Naive B cell (primary cell): ENCODE data around the gene WDR37. TPM values are rescaled to one million over a fixed set of nuclear protein-coding genes. Genes with fewer than 3 reads are reported as not detected.
A peak's percentile ranks its signal among the peaks of the same experiment; 100 is the strongest.
"Not testable (repeated sequence)": the region's sequence is repeated elsewhere in the genome, so short reads cannot be mapped to it uniquely, and the experiment has no call there.

Experiments used
- ATAC-seq, 2 donors: fragments of 150-1000 bp; cut with Tn5 transposase; 2 replicates each; pipeline ENCODE4 v1.10.0; 2021; ENCODE audit warnings: low read depth in 2 of 2, mild to moderate bottlenecking in 2 of 2, moderate library complexity in 2 of 2
- DNase-seq: peaks from one replicate; pipeline ENCODE4 v3.0.0; 2022
- H3K27ac Mint-ChIP-seq, 6 donors: one replicate each; pipeline ENCODE4 v1.8.0; 2020 to 2022; ENCODE audit warnings: mild to moderate bottlenecking in 6 of 6, mixed read lengths in 6 of 6, moderate library complexity in 5 of 6, inconsistent platforms in 2 of 6
- H3K27me3 Mint-ChIP-seq, 3 donors: one replicate each; pipeline ENCODE4 v1.8.0; 2021 to 2022; ENCODE audit warnings: mixed read lengths in 3 of 3, mild to moderate bottlenecking in 1 of 3
- H3K36me3 Mint-ChIP-seq, 2 donors: one replicate each; pipeline ENCODE4 v1.8.0; 2020 to 2022; ENCODE audit warnings: mixed read lengths in 2 of 2, inconsistent platforms in 1 of 2, mild to moderate bottlenecking in 1 of 2
- H3K4me1 Mint-ChIP-seq, 3 donors: one replicate each; pipeline ENCODE4 v1.8.0; 2020 to 2022; ENCODE audit warnings: mixed read lengths in 3 of 3, inconsistent platforms in 1 of 3, mild to moderate bottlenecking in 1 of 3, moderate library complexity in 1 of 3
- H3K4me3 Mint-ChIP-seq, 8 donors: one replicate each; pipeline ENCODE4 v1.8.0; 2020 to 2022; ENCODE audit warnings: mild to moderate bottlenecking in 8 of 8, mixed read lengths in 8 of 8, moderate library complexity in 8 of 8, inconsistent platforms in 2 of 8
- H3K9me3 Mint-ChIP-seq, 7 donors: one replicate each; pipeline ENCODE4 v1.8.0; 2020 to 2022; ENCODE audit warnings: mixed read lengths in 7 of 7, mild to moderate bottlenecking in 5 of 7, inconsistent platforms in 2 of 7, moderate library complexity in 1 of 7
- polyA plus RNA-seq, 6 donors: library from polyadenylated mRNA; unstranded; fragments of 300-500 nt; fragmentation: Illumina TruSeq; gene quantifications; one replicate each; pipeline ENCODE4 v1.2.3, GENCODE V29; 2021; ENCODE audit warnings: low read depth in 6 of 6

WDR37 gene
- polyA plus RNA-seq, 6 donors from 2014 or later: 7.9 to 14.9 (median 11.5) TPM

DNA sequence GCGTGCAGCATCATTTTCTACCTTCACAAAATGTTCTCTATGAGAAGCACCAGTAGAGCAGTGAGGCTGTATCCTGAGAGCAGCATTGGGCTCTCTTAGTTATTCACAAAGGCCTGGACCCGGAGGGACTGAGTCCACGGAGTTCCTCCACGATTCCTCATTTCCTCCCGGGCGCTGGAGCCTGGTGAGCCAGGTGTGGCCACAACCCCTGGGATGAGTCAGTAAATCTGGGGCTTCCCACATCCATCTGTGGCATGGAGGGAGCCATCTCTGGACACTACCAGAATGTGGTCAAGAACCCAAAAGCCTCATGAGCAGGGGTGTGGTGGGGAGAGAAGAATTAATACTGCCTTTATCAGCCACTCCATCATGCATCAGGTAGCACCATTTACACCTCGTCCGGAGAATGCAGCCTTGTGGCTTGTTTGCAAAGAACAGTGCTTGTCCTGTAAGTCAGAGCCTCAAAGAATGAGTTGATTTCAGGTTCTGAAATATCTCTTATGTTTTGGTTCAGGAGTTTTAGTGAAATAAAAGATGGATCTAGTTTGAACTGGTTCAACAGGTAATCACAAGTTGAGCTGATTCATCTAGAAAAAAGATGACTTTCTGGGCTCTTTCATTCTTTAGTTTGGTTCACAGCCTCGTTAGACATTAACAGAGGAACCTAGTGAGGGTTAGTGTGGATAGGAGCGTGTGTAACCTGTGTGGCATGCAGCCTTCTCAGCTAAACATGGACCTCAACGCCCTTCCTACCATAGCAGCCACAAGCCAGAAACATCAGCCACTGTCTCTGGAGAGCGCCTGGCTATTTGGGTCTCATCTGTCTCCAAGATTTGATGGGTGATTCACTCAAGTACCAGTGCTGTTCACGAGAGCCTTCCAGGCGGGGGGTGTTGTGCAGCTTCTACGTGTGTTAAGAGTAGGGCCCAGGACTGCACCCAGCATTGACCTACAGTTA lies 95.2 kb downstream of the WDR37 start:
- ATAC-seq (no peak), DNase-seq (no peak)
- H3K4me1 Mint-ChIP-seq: no peaks in the 10 kb centered on the region
- peaks cover 14 to 28% (median 18%) of the 10 kb centered on the region in 3 donors for H3K27me3 Mint-ChIP-seq
- H3K36me3 Mint-ChIP-seq: peaks cover 0 to 9% of the 10 kb centered on the region in 2 donors
- H3K9me3 Mint-ChIP-seq: peaks cover 3 to 18% (median 10%) of the 10 kb centered on the region in 7 donors
- no peak overlapping the region for H3K27ac Mint-ChIP-seq
- no peak overlapping the region for H3K4me3 Mint-ChIP-seq

DNA sequence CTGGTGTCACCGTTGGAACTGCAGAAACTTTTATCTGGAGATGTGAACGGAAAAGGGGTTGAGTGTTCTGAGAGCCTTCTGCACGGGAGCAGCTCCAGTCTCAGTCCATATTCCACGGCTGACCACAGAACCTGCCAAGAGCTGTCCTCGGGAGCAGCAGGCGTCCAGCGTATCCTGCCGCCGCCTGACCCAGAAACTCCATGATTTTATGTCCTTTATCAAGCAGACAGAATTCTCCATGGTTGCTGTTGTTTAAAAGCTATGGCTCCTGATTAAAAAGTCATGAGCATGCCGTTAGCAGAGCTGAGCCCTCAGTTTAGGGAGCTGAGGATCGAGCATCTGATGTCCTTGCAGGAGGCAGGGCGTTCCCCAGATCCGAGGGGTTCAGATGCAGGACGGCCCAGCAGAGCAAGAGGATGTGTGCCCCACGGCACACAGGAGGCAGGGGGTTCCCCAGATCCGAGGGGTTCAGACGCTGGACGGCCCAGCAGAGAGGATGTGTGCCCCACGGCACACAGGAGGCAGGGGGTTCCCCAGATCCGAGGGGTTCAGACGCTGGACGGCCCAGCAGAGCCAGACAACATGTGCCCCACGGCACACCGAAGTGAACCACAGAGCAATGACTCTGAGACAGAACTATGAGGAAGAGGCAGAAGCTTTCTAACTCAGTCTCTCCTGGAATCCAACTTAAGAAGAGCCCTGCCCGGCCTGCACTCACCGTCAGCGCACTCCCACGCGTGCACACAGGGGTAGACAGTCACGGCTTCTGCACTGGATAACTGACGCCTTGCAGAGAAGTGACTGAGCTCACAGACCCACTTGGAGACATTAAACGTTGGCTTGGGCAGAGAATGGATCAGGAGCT lies 96.4 kb downstream of the WDR37 start:
- no peak overlapping the region for H3K4me3 Mint-ChIP-seq
- peaks cover 7 to 37% (median 22%) of the 10 kb centered on the region in 3 donors for H3K27me3 Mint-ChIP-seq
- H3K27ac Mint-ChIP-seq: no peak overlapping the region

DNA sequence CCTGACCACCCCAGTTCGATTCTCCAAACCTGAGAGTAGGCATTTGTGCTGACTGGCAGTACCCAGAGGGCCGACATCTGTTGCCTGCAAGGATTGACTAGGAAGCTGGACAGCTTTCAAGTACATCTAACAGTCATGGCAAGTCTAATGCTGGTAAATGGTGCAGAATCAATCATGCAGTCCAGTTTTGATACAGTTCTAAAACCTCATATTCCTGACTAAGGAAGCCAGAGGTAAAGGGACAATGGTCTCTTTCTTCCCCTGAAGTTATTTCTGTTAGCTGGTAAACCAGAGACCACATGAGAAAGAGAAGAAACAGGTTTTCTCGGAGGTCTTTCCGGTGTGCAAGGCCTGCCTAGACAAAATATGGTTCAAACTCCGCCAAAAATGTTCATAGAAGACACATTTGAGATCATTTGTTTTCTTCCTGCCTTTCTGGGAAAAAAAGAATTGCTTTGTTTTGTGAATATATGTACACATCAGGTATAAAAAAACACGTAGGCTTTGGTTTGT lies 97.1 kb downstream of the WDR37 start:
- Mint-ChIP-seq H3K36me3 (no peaks in the 10 kb centered on the region), H3K4me3 (no peak overlapping the region), H3K4me1 (no peaks in the 10 kb centered on the region), H3K27ac (no peak overlapping the region), H3K27me3 (peaks cover 7 to 42% (median 26%) of the 10 kb centered on the region in 3 donors), H3K9me3 (peaks cover 0 to 5% (median 0%) of the 10 kb centered on the region in 7 donors)
- ATAC-seq: no peak
- no peak for DNase-seq

More for the DNA sequence above, 96.4 kb downstream of the WDR37 start:
- Mint-ChIP-seq H3K4me1 (no peaks in the 10 kb centered on the region), H3K36me3 (no peaks in the 10 kb centered on the region), H3K9me3 (peaks cover 0 to 8% (median 0%) of the 10 kb centered on the region in 7 donors)
- no peak for ATAC-seq
- no peak for DNase-seq

DNA sequence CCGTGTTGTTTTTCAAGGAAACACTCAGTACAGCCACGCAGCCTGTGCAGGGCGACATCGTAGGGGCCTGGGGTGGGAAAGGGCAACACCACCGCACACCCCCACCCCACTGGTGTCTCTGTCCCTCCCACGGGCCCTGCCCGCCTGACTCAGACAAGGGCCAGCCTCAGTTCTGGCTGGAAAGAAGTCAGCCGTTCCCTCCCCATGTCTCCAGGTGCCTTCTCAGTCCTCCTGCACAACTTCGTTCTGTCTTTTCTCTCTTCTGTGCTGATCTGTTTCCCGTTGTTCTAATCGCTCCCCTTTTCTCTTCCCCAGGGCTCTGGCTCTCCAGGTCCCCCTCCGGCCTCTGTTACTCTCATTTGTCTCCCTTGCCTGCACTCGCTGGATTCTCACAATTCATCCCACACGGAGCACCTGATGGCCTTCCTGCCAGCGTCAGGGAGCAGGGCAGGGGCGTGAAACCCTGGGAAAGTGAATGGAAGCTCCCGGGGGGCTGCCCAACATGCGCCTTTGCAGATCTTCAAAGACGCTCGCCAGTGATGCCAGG lies 97.7 kb downstream of the WDR37 start:
- Mint-ChIP-seq H3K4me1 (no peaks in the 10 kb centered on the region), H3K36me3 (no peaks in the 10 kb centered on the region), H3K27me3 (peaks cover 7 to 42% (median 25%) of the 10 kb centered on the region in 3 donors), H3K27ac (peak overlapping the region in 1 of 6 donors; percentile 84), H3K9me3 (peaks cover 0 to 3% (median 0%) of the 10 kb centered on the region in 7 donors), H3K4me3 (no peak overlapping the region)
- no peak for ATAC-seq
- no peak for DNase-seq

DNA sequence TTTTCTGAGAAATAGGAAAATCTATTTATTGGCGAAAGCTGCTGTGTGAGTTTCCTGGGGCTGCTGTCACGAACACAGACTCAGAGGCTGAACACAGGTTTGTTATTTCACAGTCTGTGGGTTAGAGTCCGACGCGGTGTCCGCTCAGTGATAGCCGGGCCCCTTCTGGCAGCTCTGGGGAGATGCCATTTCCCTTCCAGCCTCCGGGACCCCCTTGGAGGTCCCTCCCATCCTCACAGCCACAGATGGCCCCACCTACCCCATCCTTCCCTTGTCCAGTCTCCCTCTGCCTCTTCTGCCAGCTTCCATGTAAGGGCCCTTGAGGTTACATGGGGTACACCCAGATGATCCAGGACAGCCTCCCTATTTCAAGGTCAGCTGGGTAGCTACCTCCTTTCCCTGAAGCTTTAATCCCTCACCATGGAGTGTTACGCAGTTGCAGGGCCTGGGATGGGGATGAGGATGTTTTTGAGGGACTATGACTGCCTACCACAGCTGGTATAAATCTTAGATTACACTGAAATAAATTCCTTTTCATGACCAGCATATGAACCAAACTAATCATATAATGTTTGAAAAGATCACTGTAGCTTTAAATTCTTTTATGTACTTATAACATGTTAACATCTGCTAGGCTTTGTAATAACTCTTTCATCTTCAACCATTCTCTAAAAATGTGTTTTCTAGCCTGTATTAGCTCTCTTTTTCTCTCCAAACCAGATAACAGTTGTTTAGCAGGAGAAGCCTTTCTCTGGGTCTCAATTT lies 98.5 kb downstream of the WDR37 start:
- H3K27me3 Mint-ChIP-seq: peaks cover 1 to 40% (median 17%) of the 10 kb centered on the region in 3 donors
- H3K4me1 Mint-ChIP-seq: no peaks in the 10 kb centered on the region
- DNase-seq (no peak), ATAC-seq (no peak)
- H3K27ac Mint-ChIP-seq: peak overlapping the region in 1 of 6 donors; percentile 39
- peaks cover 0 to 2% (median 0%) of the 10 kb centered on the region in 7 donors for H3K9me3 Mint-ChIP-seq
- H3K4me3 Mint-ChIP-seq: no peak overlapping the region
- H3K36me3 Mint-ChIP-seq: no peaks in the 10 kb centered on the region

DNA sequence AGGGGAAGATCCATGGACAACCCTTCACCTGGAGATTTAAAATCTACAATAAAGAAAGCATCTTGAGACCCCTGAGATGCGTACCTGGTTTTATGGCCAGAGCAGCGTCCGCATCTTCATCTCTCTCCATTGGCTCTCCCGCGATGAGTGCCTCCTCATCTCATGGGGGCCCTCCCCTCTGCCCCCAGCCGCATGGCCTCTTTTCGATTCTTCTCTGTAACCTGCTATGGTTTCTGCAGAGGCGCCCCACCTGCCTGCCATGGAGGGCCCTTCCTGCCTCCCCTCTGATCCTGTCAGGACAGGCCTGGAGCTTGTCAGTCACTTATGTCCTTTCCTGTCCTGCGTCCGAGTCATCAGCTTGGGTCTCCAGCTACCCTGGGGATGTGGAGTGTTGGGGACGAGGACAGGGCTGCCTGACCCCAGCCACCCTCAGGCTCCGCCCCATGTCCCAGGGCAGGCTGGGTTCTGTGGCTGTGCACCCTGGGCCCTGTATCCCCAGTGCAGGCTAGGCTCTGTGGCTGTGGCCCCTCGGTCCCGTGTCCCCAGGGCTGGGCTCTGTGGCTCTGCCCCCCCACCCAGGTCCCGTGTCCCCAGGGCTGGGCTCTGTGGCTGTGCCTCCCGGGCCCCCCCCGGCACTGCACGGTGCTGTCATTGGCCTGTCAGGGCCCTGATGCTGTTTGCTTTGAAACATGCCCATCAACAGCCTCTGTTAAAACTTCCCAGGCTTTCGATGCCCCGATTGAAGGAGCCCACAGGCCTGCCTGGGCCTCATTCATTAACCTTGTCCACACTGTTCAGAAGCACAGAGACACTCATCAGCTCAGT lies 99.8 kb downstream of the WDR37 start:
- H3K4me1 Mint-ChIP-seq: no peaks in the 10 kb centered on the region
- H3K27me3 Mint-ChIP-seq: peaks cover 0 to 27% (median 15%) of the 10 kb centered on the region in 3 donors
- ATAC-seq (no peak), DNase-seq (no peak)
- H3K9me3 Mint-ChIP-seq: peaks cover 0 to 3% (median 0%) of the 10 kb centered on the region in 7 donors
- no peaks in the 10 kb centered on the region for H3K36me3 Mint-ChIP-seq
- H3K4me3 Mint-ChIP-seq: no peak overlapping the region
- no peak overlapping the region for H3K27ac Mint-ChIP-seq

DNA sequence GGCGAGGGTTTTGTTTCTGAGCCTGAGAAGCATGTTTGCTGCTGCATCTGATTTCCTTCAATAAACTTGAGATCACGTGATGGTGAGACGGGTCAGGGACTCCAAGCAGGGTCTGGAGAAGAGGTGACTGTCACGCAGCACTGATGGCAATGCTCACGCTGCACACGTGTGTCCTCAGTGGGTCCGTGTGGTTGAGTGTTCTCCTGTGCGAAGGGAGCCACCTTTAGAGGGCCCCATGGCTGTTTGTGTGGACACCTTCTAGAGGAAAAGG lies 100.4 kb downstream of the WDR37 start:
- peaks cover 0 to 3% (median 0%) of the 10 kb centered on the region in 7 donors for H3K9me3 Mint-ChIP-seq

DNA sequence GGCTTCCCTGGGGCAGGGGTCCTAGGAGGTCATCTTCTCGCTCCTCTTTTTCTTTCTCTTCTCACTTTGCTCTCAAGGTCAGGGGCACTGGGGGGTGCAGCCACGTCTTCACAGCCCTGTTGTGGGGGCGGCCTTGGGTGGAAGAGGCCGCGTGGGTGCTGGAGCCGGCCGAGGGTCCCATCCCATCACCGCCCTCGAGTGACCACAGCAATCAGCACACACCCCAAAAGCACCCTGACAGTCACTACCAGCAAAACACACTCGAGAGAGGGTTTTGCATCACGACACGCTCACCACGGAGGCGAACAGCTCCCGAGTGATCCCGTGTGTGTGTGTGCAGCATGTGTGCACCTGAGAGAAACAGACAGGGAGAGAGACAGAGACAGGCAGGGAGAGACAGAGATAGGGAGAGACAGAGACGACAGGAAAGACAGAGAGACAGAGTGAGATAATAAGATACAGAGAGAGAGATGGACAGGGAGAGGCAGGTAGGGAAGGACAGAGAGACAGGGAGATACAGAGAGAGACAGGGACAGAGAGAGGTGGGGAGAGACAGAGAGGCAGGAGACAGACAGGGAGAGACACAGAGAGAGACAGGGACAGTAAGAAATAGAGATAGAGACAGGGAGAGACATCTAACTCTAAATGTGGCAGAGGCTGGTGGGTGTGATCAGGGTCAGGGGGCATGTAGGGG lies 100.9 kb downstream of the WDR37 start:
- peaks cover 0 to 3% (median 0%) of the 10 kb centered on the region in 7 donors for H3K9me3 Mint-ChIP-seq
- H3K4me1 Mint-ChIP-seq: no peaks in the 10 kb centered on the region
- peak overlapping the region in 1 of 6 donors; percentile 2 for H3K27ac Mint-ChIP-seq
- H3K36me3 Mint-ChIP-seq: no peaks in the 10 kb centered on the region
- H3K4me3 Mint-ChIP-seq: peak overlapping the region in 1 of 8 donors; percentile 16
- H3K27me3 Mint-ChIP-seq: peaks cover 0 to 25% (median 15%) of the 10 kb centered on the region in 3 donors
- ATAC-seq (no peak), DNase-seq (no peak)

More for the DNA sequence above, 100.4 kb downstream of the WDR37 start:
- no peaks in the 10 kb centered on the region for H3K4me1 Mint-ChIP-seq
- ATAC-seq (no peak), DNase-seq (no peak)
- H3K36me3 Mint-ChIP-seq: no peaks in the 10 kb centered on the region
- H3K4me3 Mint-ChIP-seq: no peak overlapping the region
- peaks cover 0 to 25% (median 15%) of the 10 kb centered on the region in 3 donors for H3K27me3 Mint-ChIP-seq
- H3K27ac Mint-ChIP-seq: no peak overlapping the region

DNA sequence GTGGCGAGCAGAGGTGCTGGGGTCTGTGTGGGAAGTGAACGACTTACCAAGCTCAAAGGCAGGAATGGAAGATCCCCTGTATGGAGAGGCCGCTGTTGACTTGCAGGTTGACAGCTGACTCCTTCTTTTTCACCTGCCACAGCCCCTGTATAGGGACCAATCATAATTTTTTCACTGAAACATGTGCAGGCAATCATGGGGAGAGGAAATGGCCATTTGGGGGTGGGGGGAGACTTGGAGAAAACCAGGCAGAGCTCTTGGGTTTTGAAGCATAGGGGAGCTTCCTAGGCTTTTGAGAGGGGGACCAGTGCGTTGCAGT lies 101.4 kb downstream of the WDR37 start:
- H3K4me3 Mint-ChIP-seq: no peak overlapping the region
- no peak for ATAC-seq

DNA sequence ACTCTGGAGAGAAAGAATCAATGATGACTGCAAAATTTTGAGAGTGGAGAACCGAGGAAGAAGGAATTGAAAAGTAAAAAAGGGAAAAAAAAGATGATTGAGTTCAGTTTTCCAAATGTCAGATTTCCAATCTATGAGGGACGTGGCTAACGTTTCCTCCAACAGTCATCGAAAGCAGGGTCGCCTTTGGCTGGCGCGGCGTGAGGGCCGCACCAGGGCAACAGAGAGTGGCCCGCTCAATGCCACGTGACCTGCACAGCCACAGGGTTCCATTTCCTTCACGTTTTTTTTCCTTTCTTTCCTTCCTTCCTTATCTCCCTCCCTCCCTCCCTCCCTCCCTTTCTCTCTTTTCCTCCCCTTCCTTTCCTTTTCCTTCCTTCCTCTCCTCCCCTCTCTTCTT lies 101.9 kb downstream of the WDR37 start:
- H3K4me1 Mint-ChIP-seq: no peaks in the 10 kb centered on the region
- peak overlapping the region in 1 of 8 donors; percentile 78 for H3K4me3 Mint-ChIP-seq
- H3K9me3 Mint-ChIP-seq: peaks cover 0 to 3% (median 0%) of the 10 kb centered on the region in 7 donors
- H3K27ac Mint-ChIP-seq: no peak overlapping the region
- DNase-seq (no peak), ATAC-seq (no peak)
- H3K36me3 Mint-ChIP-seq: no peaks in the 10 kb centered on the region
- peaks cover 0 to 25% (median 21%) of the 10 kb centered on the region in 3 donors for H3K27me3 Mint-ChIP-seq

More for the DNA sequence above, 101.4 kb downstream of the WDR37 start:
- Mint-ChIP-seq H3K36me3 (no peaks in the 10 kb centered on the region), H3K4me1 (no peaks in the 10 kb centered on the region), H3K27ac (no peak overlapping the region), H3K9me3 (peaks cover 0 to 3% (median 0%) of the 10 kb centered on the region in 7 donors), H3K27me3 (peaks cover 0 to 25% (median 16%) of the 10 kb centered on the region in 3 donors)
- DNase-seq: no peak

DNA sequence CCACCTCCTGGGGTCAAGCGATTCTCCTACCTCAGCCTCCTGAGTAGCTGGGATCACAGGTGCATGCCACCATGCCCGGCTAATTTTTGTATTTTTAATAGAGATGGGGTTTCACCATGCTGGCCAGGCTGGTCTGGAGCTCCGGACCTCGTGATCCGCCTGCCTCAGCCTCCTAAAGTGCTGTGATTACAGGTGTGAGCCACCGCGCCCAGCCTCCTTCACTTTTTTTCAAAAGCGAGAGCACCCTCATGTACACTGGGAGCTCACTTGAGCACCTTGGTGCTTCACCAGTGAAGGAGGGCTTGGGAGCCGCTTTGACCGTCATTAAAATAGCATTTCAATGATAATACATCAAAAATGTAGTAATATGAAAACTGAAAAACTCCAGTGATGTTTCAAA lies 102.4 kb downstream of the WDR37 start:
- DNase-seq, H3K36me3 Mint-ChIP-seq, H3K9me3 Mint-ChIP-seq, H3K4me1 Mint-ChIP-seq, H3K4me3 Mint-ChIP-seq, ATAC-seq: not testable (repeated sequence)
- Mint-ChIP-seq H3K27me3 (peaks cover 0 to 25% (median 21%) of the 10 kb centered on the region in 3 donors), H3K27ac (peak overlapping the region in 1 of 6 donors; percentile 37)
